ENCODE measurements around the gene LILRB3. TPM values are rescaled to one million over a fixed set of nuclear protein-coding genes. Genes with fewer than 3 reads are reported as not detected.

LILRB3 gene
- total RNA-seq, 1 donor from 2014 or later = 0.72 TPM

Other genes starting within 250 kb of the LILRB3 start
- not detected for gene CACNG6, start 231.4 kb downstream of the LILRB3 start, total RNA-seq
- gene VSTM1, start 159.1 kb downstream of the LILRB3 start, total RNA-seq = not detected
- gene TARM1, start 141.6 kb downstream of the LILRB3 start, total RNA-seq = not detected
- gene OSCAR, start 122.2 kb downstream of the LILRB3 start, total RNA-seq = 0.40 TPM
- 104 TPM for gene NDUFA3, start 120.2 kb downstream of the LILRB3 start, total RNA-seq
- 8.8 TPM for gene TFPT, start 107.3 kb downstream of the LILRB3 start, total RNA-seq
- gene PRPF31, start 107.3 kb downstream of the LILRB3 start, total RNA-seq = 34.3 TPM
- 31.7 TPM for gene CNOT3, start 85.2 kb downstream of the LILRB3 start, total RNA-seq
- 3.7 TPM for gene LENG1, start 63.3 kb downstream of the LILRB3 start, total RNA-seq
- gene TMC4, start 49.8 kb downstream of the LILRB3 start, total RNA-seq = 36.5 TPM
- gene MBOAT7, start 33.4 kb downstream of the LILRB3 start, total RNA-seq = 36.7 TPM
- 36.1 TPM for gene TSEN34, start 31.7 kb downstream of the LILRB3 start, total RNA-seq
- gene RPS9, start 22.1 kb downstream of the LILRB3 start, total RNA-seq = 1,727 TPM
- gene LILRA6, start 19.8 kb upstream of the LILRB3 start, total RNA-seq = not detected
- 0.32 TPM for gene LILRB5, start 34.3 kb upstream of the LILRB3 start, total RNA-seq
- 0.84 TPM for gene LILRB2, start 58.1 kb upstream of the LILRB3 start, total RNA-seq
- gene LILRA5, start 90.2 kb upstream of the LILRB3 start, total RNA-seq = 0.64 TPM
- gene LILRA4, start 116.2 kb upstream of the LILRB3 start, total RNA-seq = not detected
- 1.5 TPM for gene LAIR1, start 141.9 kb upstream of the LILRB3 start, total RNA-seq
- gene TTYH1, start 192.5 kb upstream of the LILRB3 start, total RNA-seq = 0.44 TPM
- gene LENG8, start 226.2 kb upstream of the LILRB3 start, total RNA-seq = 38.5 TPM
- gene LENG9, start 240.8 kb upstream of the LILRB3 start, total RNA-seq = 7.2 TPM